Parathyroid adenoma (tissue), 2 donors: ENCODE data around the gene HNRNPD.

Source experiments
- H2AFZ ChIP-seq: fragments of 300-600 bp; sonication (generic); one replicate; pipeline ENCODE4 v1.7.0; 2017; ENCODE audit warnings: antibody characterized with exemption, mild to moderate bottlenecking
- H3K27ac ChIP-seq: fragments of 300-600 bp; sonication (generic); one replicate; pipeline ENCODE4 v1.7.0; 2017
- H3K27me3 ChIP-seq: fragments of 300-600 bp; sonication (generic); one replicate; pipeline ENCODE4 v1.7.0; 2017; ENCODE audit warnings: low read length; ENCODE audit not compliant: control insufficient read depth, insufficient read depth
- H3K36me3 ChIP-seq: fragments of 300-600 bp; sonication (generic); one replicate; pipeline ENCODE4 v1.7.0; 2017; ENCODE audit warnings: low read length; ENCODE audit not compliant: control insufficient read depth, insufficient read depth
- H3K4me1 ChIP-seq: fragments of 300-600 bp; sonication (generic); one replicate; pipeline ENCODE4 v1.7.0; 2017; ENCODE audit warnings: control low read depth
- H3K4me2 ChIP-seq: fragments of 300-600 bp; sonication (generic); one replicate; pipeline ENCODE4 v1.7.0; 2017; ENCODE audit warnings: low read length
- H3K4me3 ChIP-seq: fragments of 300-600 bp; sonication (generic); one replicate; pipeline ENCODE4 v1.7.0; 2017; ENCODE audit warnings: low read depth, low read length
- H3K79me2 ChIP-seq: fragments of 300-600 bp; sonication (generic); one replicate; pipeline ENCODE4 v1.7.0; 2017; ENCODE audit warnings: control low read depth
- H3K9ac ChIP-seq: fragments of 300-600 bp; sonication (generic); one replicate; pipeline ENCODE4 v1.7.0; 2017; ENCODE audit warnings: mild to moderate bottlenecking
- H3K9me3 ChIP-seq: fragments of 300-600 bp; sonication (generic); one replicate; pipeline ENCODE4 v1.7.0; 2017; ENCODE audit warnings: low read length; ENCODE audit not compliant: control insufficient read depth
- TF ChIP-seq, protein P1 (sequence below): fragments of 300-600 bp; sonication (generic); IDR thresholded peaks from one replicate; pipeline ENCODE4 v1.7.0; 2017; ENCODE audit warnings: antibody characterized with exemption, mild to moderate bottlenecking
- donor health status: primary hyperparathyroidism.

HNRNPD gene

GRCh38 chr4:82373816-82374625, at the start of gene HNRNPD:
Gene HNRNPD (minus strand): TSS chr4:82373991. CDS start chr4:82373678, 313 bp downstream.
- no peaks in the 10 kb centered on the region for H3K27me3 ChIP-seq
- no peaks in the 10 kb centered on the region for H3K9me3 ChIP-seq
- H3K4me1 ChIP-seq: no peaks in the 10 kb centered on the region
- peak within 1 kb of the TSS; percentile 92 for H3K9ac ChIP-seq
- peak within 1 kb of the TSS; percentile 97 for H3K27ac ChIP-seq
- TF ChIP-seq, protein P1, sequence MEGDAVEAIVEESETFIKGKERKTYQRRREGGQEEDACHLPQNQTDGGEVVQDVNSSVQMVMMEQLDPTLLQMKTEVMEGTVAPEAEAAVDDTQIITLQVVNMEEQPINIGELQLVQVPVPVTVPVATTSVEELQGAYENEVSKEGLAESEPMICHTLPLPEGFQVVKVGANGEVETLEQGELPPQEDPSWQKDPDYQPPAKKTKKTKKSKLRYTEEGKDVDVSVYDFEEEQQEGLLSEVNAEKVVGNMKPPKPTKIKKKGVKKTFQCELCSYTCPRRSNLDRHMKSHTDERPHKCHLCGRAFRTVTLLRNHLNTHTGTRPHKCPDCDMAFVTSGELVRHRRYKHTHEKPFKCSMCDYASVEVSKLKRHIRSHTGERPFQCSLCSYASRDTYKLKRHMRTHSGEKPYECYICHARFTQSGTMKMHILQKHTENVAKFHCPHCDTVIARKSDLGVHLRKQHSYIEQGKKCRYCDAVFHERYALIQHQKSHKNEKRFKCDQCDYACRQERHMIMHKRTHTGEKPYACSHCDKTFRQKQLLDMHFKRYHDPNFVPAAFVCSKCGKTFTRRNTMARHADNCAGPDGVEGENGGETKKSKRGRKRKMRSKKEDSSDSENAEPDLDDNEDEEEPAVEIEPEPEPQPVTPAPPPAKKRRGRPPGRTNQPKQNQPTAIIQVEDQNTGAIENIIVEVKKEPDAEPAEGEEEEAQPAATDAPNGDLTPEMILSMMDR: no peak
- no peaks in the 10 kb centered on the region for H3K36me3 ChIP-seq
- H2AFZ ChIP-seq: peak within 1 kb of the TSS; percentile 87
- H3K79me2 ChIP-seq: peaks cover 15% of the 10 kb centered on the region
- H3K4me3 ChIP-seq: peak within 1 kb of the TSS; percentile 93
- H3K4me2 ChIP-seq: peak within 1 kb of the TSS; percentile 88

DNA sequence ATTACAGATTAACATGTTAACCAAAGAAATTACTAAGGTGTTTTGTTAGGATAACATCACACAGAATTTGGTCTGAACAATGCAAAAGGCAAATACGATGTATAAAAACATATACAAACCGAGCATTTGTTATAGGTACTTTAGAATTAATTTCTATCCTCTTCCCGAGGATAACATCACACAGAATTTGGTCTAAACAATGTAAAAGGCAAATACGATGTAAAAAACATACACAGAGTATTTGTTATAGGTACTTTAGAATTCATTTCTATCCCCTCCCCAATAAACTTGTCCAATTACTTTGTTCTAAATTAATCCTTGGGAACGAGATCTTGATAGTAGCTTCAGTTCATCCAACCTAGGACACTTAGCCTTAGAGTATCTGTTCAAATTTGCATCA, 48.8 kb upstream of the HNRNPD start:
- Histone ChIP-seq H3K4me2 (no peak overlapping the region), H3K36me3 (no peaks in the 10 kb centered on the region), H3K27me3 (no peaks in the 10 kb centered on the region), H3K79me2 (peaks cover 3% of the 10 kb centered on the region), H3K9ac (no peak overlapping the region), H2AFZ (no peak overlapping the region), H3K9me3 (no peaks in the 10 kb centered on the region), H3K27ac (no peak overlapping the region), H3K4me3 (no peak overlapping the region), H3K4me1 (peaks cover 4% of the 10 kb centered on the region)
- TF ChIP-seq, protein P1: no peak

GRCh38 chr4:82421796-82422560, 48.2 kb upstream of the HNRNPD start:
- TF ChIP-seq, protein P1: no peak
- no peak overlapping the region for H3K27ac ChIP-seq

GRCh38 chr4:82419451-82419850, 45.7 kb upstream of the HNRNPD start:
- no peaks in the 10 kb centered on the region for H3K27me3 ChIP-seq
- H3K79me2 ChIP-seq: no peaks in the 10 kb centered on the region
- no peak overlapping the region for H3K9ac ChIP-seq
- H3K4me1 ChIP-seq: no peaks in the 10 kb centered on the region
- no peak overlapping the region for H3K27ac ChIP-seq
- TF ChIP-seq, protein P1: no peak
- no peak overlapping the region for H3K4me2 ChIP-seq
- H3K36me3 ChIP-seq: no peaks in the 10 kb centered on the region
- no peaks in the 10 kb centered on the region for H3K9me3 ChIP-seq
- no peak overlapping the region for H3K4me3 ChIP-seq
- H2AFZ ChIP-seq: no peak overlapping the region

More at GRCh38 chr4:82421796-82422560, 48.2 kb upstream of the HNRNPD start:
- Histone ChIP-seq H3K27me3 (no peaks in the 10 kb centered on the region), H3K79me2 (no peaks in the 10 kb centered on the region), H3K9ac (no peak overlapping the region), H3K9me3 (no peaks in the 10 kb centered on the region), H3K36me3 (no peaks in the 10 kb centered on the region), H3K4me1 (peaks cover 2% of the 10 kb centered on the region), H3K4me3 (no peak overlapping the region), H3K4me2 (no peak overlapping the region), H2AFZ (no peak overlapping the region)
